Liver (tissue), 9 donors: ENCODE measurements around the gene CYB5A. TPM values are rescaled to one million over a fixed set of nuclear protein-coding genes. Genes with fewer than 3 reads are reported as not detected.

ENCODE experiments used
- DNase-seq: peaks from one replicate; pipeline ENCODE4 v3.0.0-alpha.2; 2017; ENCODE audit warnings: low spot score
- H3K27ac ChIP-seq, 2 donors: one replicate each; pipeline ENCODE4 v1.7.0; 2013; ENCODE audit warnings: inconsistent platforms in 2 of 2, low read length in 2 of 2, control low read depth in 1 of 2, low read depth in 1 of 2, mild to moderate bottlenecking in 1 of 2
- H3K27me3 ChIP-seq, 4 donors: one replicate each; pipeline versions ENCODE4 v1.6.1 to v1.7.0; 2013; ENCODE audit warnings: low read length in 3 of 4, inconsistent platforms in 1 of 4, mild to moderate bottlenecking in 1 of 4, moderate library complexity in 1 of 4; ENCODE audit not compliant: control insufficient read depth in 4 of 4, insufficient read depth in 4 of 4
- H3K36me3 ChIP-seq, 4 donors: one replicate each; pipeline versions ENCODE4 v1.6.1 to v1.7.0; 2013; ENCODE audit warnings: low read length in 3 of 4, mild to moderate bottlenecking in 3 of 4, low read depth in 1 of 4, moderate library complexity in 1 of 4; ENCODE audit not compliant: control insufficient read depth in 4 of 4, insufficient read depth in 3 of 4
- H3K4me1 ChIP-seq, 4 donors: one replicate each; pipeline versions ENCODE4 v1.6.1 to v1.7.0; 2013; ENCODE audit warnings: low read length in 3 of 4, mild to moderate bottlenecking in 3 of 4, moderate library complexity in 1 of 4; ENCODE audit not compliant: control insufficient read depth in 4 of 4, insufficient read depth in 4 of 4
- H3K4me3 ChIP-seq, 3 donors: one replicate each; pipeline versions ENCODE4 v1.6.1 to v1.7.0; 2013; ENCODE audit warnings: low read length in 3 of 3, control low read depth in 1 of 3, low read depth in 1 of 3, mild to moderate bottlenecking in 1 of 3
- H3K9ac ChIP-seq, 2 donors: one replicate each; pipeline ENCODE4 v1.7.0; 2013; ENCODE audit warnings: low read length in 2 of 2, mild to moderate bottlenecking in 2 of 2, moderate library complexity in 2 of 2, control low read depth in 1 of 2, low read depth in 1 of 2
- H3K9me3 ChIP-seq, 4 donors: one replicate each; pipeline versions ENCODE4 v1.6.1 to v1.7.0; 2013; ENCODE audit warnings: low read length in 3 of 4; ENCODE audit not compliant: control insufficient read depth in 4 of 4
- ATF3 ChIP-seq: IDR thresholded peaks from 2 replicates; pipeline ENCODE4 v1.6.1; 2016; ENCODE audit warnings: antibody characterized with exemption
- EGR1 ChIP-seq, 2 donors: IDR thresholded peaks; 2 replicates each; pipeline ENCODE4 v1.6.1; 2016 to 2018; ENCODE audit warnings: antibody characterized with exemption in 2 of 2, low read depth in 2 of 2
- FOXA1 ChIP-seq: IDR thresholded peaks from 2 replicates; pipeline ENCODE4 v1.6.1; 2016; ENCODE audit warnings: antibody characterized with exemption
- FOXA2 ChIP-seq: IDR thresholded peaks from 2 replicates; pipeline ENCODE4 v1.6.1; 2016; ENCODE audit warnings: antibody characterized with exemption
- GABPA ChIP-seq, 2 donors: IDR thresholded peaks in 1 of 2; conservative IDR thresholded peaks in 1 of 2; 2 replicates each; pipeline ENCODE4 v1.6.1; 2016; ENCODE audit warnings: antibody characterized with exemption in 2 of 2, mild to moderate bottlenecking in 1 of 2, moderate library complexity in 1 of 2
- HNF4A ChIP-seq, 2 donors: conservative IDR thresholded peaks; 2 replicates each; pipeline ENCODE4 v1.6.1; 2016; ENCODE audit warnings: antibody characterized with exemption in 2 of 2, mild to moderate bottlenecking in 2 of 2
- HNF4G ChIP-seq: IDR thresholded peaks from 2 replicates; pipeline ENCODE4 v1.6.1; 2016; ENCODE audit warnings: antibody characterized with exemption
- JUND ChIP-seq, 2 donors: IDR thresholded peaks; 2 replicates each; pipeline ENCODE4 v1.6.1; 2016; ENCODE audit warnings: antibody characterized with exemption in 2 of 2
- MAX ChIP-seq: IDR thresholded peaks from 2 replicates; pipeline ENCODE4 v1.6.1; 2016; ENCODE audit warnings: antibody characterized with exemption
- NR2F2 ChIP-seq: IDR thresholded peaks from 2 replicates; pipeline ENCODE4 v1.6.1; 2016; ENCODE audit warnings: antibody characterized with exemption
- RAD21 ChIP-seq, 2 donors: IDR thresholded peaks; 2 replicates each; pipeline ENCODE4 v1.6.1; 2016; ENCODE audit warnings: antibody characterized with exemption in 2 of 2, mild to moderate bottlenecking in 2 of 2
- REST ChIP-seq: IDR thresholded peaks from 2 replicates; pipeline ENCODE4 v1.6.1; 2016; ENCODE audit warnings: antibody characterized with exemption, mild to moderate bottlenecking
- RXRA ChIP-seq, 2 donors: IDR thresholded peaks; 2 replicates each; pipeline ENCODE4 v1.6.1; 2017 to 2018; ENCODE audit warnings: antibody characterized with exemption in 2 of 2, mild to moderate bottlenecking in 1 of 2
- TAF1 ChIP-seq: conservative IDR thresholded peaks from 2 replicates; pipeline ENCODE4 v1.6.1; 2016; ENCODE audit warnings: antibody characterized with exemption, mild to moderate bottlenecking
- ZBTB33 ChIP-seq: IDR thresholded peaks from 2 replicates; pipeline ENCODE4 v1.6.1; 2016; ENCODE audit warnings: antibody characterized with exemption
- WGBS: extraction: QIAGEN DNeasy Blood & Tissue Kit; methylation state at CpG from one replicate; pipeline ENCODE4 v1.1.7; 2013; 5-methylcytosine and 5-hydroxymethylcytosine counted together
- polyA plus RNA-seq, 2 donors: library from polyadenylated mRNA; stranded (reverse) in 1 of 2; unstranded in 1 of 2; fragments of 200-250 nt in 1 of 2; fragments of >200 nt in 1 of 2; fragmentation: Nextera tagmentation in 1 of 2; extraction: Ambion mirVana in 1 of 2; gene quantifications; one replicate each; pipeline versions ENCODE4 v1.2.1 to v1.2.3, GENCODE V29; 2013 to 2015
- total RNA-seq, 2 donors: library from RNA; depleted of rRNA; stranded (reverse); fragments of >200 nt; gene quantifications; one replicate each; pipeline ENCODE4 v1.2.3, GENCODE V29; 2014
- donor health status: healthy.
- donor health status: healthy.
- donor health status: healthy.
- donor health status: healthy.
- donor health status: healthy.

CYB5A gene
- total and polyA plus RNA-seq, 4 donors: 277 to 2,022 (median 1,122) TPM

- Histone ChIP-seq H3K4me3 (no peak overlapping the region), H3K4me1 (peaks cover 10 to 31% (median 22%) of the 10 kb centered on the region in 4 donors), H3K27ac (no peak overlapping the region), H3K9me3 (no peaks in the 10 kb centered on the region), H3K9ac (no peak overlapping the region), H3K36me3 (no peaks in the 10 kb centered on the region), H3K27me3 (no peaks in the 10 kb centered on the region)
- no peak for DNase-seq
- TF ChIP-seq GABPA (IDR thresholded peaks at IDR 0.05 in 1 of 2, conservative IDR thresholded peaks at IDR 0.05 in 1 of 2) (no peak), REST (no peak), FOXA1 (no peak), TAF1 (no peak), ZBTB33 (no peak)
- WGBS: 84% methylated on average over 7 of the region's 7 CpGs
These were observed 68.9 kb downstream of the CYB5A start for GRCh38 chr18:74222710-74223494.

GRCh38 chr18:74221081-74221480, 70.7 kb downstream of the CYB5A start:
- WGBS: 93% methylated on average over 9 of the region's 9 CpGs
- Histone ChIP-seq H3K27me3 (no peaks in the 10 kb centered on the region), H3K27ac (no peak overlapping the region)

More at GRCh38 chr18:74221081-74221480, 70.7 kb downstream of the CYB5A start:
- peaks cover 6 to 36% (median 30%) of the 10 kb centered on the region in 4 donors for H3K4me1 ChIP-seq
- no peak for DNase-seq
- no peak for TF ChIP-seq ZBTB33
- TF ChIP-seq HNF4G: no peak
- no peak for TF ChIP-seq NR2F2
- no peak for TF ChIP-seq GABPA (IDR thresholded peaks at IDR 0.05 in 1 of 2, conservative IDR thresholded peaks at IDR 0.05 in 1 of 2)
- TF ChIP-seq EGR1 (IDR thresholded peaks at IDR 0.05; ENCODE audit: low read depth in 2 of 2): no peak
- TF ChIP-seq ATF3: no peak
- TF ChIP-seq TAF1: no peak
- no peak for TF ChIP-seq JUND (IDR thresholded peaks at IDR 0.05)
- TF ChIP-seq REST: no peak
- TF ChIP-seq FOXA2: no peak
- TF ChIP-seq MAX: no peak
- TF ChIP-seq RAD21 (IDR thresholded peaks at IDR 0.05): no peak
- TF ChIP-seq FOXA1: no peak
- TF ChIP-seq HNF4A (conservative IDR thresholded peaks at IDR 0.05): no peak
- TF ChIP-seq RXRA (IDR thresholded peaks at IDR 0.05): no peak
- H3K9me3 ChIP-seq: no peaks in the 10 kb centered on the region
- no peaks in the 10 kb centered on the region for H3K36me3 ChIP-seq
- no peak overlapping the region for H3K9ac ChIP-seq
- no peak overlapping the region for H3K4me3 ChIP-seq
